GM18511 (cell line): ENCODE data around the gene KRTAP4-9.
"Not testable (repeated sequence)": the region's sequence is repeated elsewhere in the genome, so short reads cannot be mapped to it uniquely, and the experiment has no call there.

Experiments
- ATAC-seq: cut with Tn5 transposase; IDR thresholded peaks from one replicate; pipeline ENCODE4 v1.9.1; 2021; ENCODE audit warnings: mild to moderate bottlenecking, moderate library complexity; ENCODE audit not compliant: unreplicated experiment

KRTAP4-9 gene

DNA sequence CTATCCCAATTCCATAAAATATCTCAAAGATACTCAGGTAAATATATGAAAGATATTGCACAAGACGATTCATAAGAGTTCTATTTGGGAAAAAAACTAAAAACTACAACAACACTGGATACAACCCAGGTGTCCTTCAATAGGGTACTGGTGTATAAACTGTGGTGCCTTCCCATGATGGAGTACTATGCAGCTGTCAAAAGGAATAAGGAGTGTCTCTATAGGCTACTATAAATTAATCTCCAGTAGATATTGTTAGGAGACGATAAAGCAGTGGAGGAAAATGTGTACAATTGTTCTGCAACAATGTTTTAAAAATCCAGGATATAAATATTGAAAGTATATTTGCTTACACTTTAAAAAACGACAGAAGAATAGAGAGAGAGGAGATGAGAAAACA is 21.2 kb downstream of the KRTAP4-9 start:
- ATAC-seq: no peak

DNA sequence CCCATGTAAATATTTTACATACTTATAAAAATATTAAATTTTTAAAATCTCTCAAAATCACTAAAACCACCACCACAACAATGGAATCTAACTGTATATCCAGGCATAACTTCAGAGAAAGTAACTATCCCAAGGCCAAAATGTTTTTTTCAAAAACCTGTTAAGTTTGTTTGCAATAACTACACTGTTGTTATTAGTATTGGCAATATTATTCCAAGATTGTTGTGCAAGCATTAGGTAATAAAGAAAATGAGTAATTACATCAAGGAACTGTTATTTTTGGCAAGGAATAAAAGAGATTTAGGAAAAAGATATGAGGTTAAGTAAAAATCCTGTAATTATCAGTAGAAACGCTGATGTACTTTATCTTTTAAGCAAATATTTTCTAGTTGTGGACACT is 22.2 kb downstream of the KRTAP4-9 start:
- no peak for ATAC-seq

DNA sequence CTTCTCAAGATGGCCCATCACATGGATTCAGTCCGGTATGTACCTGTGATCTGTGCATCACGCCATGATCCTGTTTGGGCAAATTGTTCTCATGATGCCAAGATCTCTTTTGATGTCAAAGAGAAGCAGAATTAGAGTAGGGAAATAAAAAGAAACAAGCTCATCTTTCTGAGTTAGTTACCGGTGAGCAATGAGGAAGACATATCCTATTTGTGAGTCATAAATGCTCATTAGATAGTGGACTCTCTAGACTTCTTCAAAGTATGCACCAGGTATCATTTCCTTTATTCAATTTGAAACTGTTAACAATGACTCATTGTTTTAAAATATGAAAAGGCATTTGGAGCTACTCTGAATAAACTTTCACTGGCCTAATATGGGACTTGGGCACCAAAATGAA is 26.8 kb downstream of the KRTAP4-9 start:
- ATAC-seq: no peak

DNA sequence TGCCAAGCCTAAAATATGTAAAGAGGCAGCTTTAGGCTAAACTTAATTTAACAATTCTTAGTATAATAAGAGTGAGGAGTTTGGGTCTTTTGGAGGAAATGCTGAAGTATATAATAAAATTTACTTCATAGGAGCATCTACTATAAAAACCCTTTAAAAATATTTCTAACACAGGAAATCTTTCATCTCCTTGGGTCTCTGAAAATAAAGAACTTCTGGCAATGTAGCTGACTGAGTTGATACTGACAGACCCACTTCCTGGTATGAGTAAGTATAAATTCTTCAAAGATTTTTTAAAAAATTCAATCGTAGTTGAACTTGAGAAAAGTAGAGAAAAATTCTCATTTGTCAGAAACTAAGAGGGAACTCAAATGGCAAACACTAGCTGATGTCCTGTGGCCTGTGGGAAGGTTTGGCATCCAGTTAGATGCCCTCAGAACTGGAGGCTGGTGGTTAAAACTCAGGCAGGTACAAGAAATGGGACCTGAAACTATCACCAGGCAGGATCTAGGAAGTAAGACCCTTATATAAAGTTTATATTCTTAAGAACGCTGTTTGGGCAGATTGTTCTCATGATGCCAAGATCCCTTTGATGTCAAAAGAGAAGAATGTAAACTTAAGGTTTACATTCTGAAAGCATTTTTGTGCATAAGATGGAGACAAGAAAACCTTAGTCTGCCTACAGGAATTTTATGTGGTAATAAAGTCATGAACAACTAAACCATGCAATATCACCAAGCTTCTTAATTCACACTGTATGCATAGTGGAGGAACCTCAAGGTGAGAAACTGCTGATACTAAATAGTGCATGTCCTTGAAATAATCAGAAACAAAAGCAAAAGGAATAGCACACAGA is 28.9 kb downstream of the KRTAP4-9 start:
- no peak for ATAC-seq

DNA sequence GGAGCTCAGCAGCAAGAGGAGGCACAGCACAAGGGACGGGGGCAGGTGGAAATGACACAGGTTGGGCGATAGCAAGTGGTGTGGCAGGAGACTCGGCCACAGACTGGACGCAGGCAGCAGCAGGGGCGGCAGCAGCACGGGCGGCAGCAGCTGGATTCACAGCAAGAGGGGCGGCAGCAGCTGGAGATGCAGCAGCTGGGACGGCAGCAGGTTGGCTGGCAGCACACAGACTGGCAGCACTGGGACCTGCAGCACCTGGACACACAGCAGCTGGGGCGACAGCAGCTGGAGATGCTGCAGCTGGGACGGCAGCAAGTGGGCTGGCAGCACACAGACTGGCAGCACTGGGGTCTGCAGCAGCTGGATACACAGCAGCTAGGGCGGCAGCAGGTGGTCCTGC is 34.7 kb downstream of the KRTAP4-9 start:
- not testable (repeated sequence) for ATAC-seq

DNA sequence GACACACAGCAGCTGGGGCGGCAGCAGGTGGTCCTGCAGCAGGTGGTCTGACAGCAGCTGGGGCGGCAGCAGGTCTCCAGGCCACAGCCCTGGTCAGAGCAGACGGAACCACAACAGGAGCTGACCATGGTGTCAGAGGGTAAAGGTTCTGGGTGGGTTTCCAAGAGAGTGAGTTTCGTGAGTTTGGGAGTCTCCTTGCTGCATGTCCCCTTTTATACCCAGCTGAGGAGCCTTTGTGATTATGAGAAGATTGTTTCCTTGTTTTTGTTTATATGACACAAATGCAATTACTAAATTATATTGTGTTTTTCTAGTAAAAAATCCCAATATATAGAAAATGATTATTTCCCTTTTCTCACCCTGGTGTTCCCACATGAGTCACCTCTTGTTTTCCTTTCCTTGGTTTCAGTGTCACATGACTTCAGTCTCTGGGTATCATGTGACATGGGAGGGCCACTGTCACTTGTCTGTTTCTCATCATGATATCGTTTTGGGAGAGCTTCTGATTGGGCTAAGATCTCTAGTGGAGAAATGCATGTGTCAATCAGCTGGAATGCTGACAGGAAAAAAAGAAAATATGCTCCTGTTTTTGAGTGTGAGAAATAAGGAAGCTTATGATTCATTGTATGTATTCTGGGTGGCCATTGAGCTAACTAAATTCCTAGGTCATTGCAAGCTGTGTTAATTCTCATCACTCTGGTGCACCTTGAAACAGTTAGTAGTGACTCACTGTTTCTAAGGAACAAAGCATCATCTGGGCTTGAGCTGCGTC is 35.4 kb downstream of the KRTAP4-9 start, which contains the start of gene KRTAP4-6:
Gene KRTAP4-6, minus strand, starts transcription at position 185 of the 772 bp plus-strand sequence. Its CDS starts 57 bp downstream, at position 128.
- no peak for ATAC-seq

DNA sequence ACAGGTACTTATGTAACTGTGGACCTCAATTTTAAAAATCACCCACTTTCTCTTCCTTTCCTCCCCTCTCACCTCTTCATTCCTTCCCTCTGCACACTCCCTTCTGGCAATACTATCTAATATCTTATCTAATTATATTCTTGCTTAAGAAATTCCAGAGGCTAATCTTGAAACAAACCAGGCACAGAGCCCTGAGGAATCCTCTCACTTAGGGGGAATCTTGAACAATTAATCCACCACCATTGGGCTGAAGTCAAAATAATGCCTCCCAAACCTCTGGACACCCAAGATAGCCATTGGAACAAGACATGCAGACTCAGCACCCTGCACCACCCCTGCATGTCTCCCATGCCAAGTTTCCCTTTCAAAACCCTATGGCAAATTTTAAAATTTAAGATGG is 36.2 kb downstream of the KRTAP4-9 start:
- no peak for ATAC-seq

DNA sequence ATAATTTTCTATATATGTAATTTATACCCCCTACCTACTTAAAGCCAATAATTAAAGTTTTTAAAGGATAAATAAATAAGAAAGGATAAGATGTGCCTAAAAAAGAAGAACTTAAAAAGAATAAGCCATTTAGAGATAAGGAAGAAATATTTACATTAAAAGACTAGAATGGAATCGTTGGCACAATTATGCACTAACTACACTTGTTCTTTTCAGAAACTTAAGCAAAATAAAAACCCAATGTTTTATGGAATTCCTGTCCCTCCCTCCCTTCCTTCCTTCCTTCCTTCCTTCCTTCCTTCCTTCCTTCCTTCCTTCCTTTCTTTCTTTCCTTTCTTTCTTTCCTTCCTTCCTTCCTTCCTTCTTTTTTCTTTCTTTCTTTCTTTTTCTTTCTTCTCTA is 39.7 kb downstream of the KRTAP4-9 start:
- ATAC-seq: no peak

DNA sequence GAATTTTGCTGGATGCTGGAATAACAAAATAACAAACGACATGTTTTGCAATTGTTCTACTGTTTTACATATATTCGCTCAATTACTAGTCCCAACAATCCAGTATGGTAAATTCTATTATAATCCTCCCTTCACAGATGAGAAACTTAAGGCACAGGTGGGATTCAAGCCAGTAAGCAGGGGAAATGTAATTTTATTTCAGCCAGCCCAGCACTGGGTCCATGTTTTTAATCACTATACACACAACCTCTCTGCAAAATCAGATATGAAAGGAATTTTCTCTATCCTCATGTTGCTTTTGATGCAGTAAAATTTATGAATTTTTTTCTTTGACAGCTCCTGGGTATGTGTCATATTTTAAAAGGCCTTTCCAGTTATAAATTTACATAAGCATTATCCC is 40.1 kb downstream of the KRTAP4-9 start:
- no peak for ATAC-seq

DNA sequence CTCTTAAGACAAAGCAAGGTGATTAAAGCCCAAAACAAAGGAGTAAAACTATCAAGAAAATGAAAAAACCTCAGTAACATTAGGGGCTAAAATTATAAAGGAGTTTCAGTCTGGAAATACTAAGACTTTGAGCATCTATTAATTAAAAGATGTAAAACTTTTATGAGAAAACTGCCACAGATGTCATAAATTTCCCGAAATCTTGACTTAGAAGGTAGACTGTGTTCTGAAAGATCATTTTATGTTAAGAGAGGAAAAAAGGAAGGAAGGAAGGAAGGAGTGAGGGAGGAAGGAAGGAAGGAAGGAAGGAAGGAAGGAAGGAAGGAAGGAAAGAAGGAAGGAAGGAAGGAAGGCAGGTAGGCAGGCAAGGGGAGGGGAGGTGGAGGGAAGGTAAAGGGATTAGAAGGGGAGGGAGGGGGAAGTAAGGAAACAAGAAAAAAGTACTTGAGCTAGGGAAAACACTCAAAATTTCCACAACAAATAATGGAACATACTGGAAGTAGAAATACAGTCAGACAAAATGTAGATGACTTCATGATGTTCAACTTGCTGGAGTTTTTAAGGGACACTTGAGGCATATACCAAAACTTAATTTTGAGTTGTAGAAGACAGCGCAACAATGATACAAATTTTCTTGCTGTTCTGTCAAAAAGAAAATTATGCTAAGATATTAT is 42.5 kb downstream of the KRTAP4-9 start:
- ATAC-seq: no peak

DNA sequence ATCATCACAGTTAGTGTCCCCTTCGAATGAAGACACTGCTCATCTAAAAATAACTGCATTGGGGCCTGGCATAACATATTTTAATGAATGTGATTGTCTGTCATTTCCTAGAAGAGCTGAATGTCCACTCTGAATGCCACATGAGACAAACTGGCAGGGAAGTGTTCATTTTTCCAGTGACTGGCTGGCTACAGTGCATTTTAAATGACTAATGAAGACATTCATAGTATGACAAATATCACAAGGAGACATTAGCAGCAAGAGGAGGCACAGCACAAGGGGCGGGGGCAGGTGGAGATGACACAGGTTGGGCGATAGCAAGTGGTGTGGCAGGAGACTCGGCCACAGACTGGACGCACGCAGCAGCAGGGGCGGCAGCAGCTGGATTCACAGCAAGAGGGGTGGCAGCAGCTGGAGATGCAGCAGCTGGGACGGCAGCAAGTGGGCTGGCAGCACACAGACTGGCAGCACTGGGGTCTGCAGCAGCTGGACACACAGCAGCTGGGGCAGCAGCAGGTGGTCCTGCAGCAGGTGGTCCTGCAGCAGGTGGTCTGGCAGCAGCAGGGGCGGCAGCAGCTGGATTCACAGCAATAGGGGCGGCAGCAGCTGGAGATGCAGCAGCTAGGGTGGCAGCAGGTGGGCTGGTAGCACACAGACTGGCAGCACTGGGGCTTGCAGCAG is 43.9 kb downstream of the KRTAP4-9 start:
- ATAC-seq: not testable (repeated sequence)

DNA sequence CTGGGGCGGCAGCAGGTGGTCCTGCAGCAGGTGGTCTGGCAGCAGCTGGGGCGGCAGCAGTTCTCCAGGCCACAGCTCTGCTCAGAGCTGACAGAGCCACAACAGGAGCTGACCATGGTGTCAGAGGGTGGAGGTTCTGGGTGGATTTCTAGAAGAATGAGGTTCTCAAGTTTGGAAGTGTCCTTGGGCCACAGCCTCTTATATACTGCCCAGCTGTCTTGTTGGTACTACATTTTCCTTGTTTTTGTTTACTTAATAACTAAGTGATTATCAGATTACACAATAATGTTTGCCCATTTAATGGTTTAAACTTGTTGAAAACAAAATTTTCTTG is 44.4 kb downstream of the KRTAP4-9 start, which contains the start of gene KRTAP4-5:
Gene KRTAP4-5, minus strand, starts transcription at position 174 of the 334 bp plus-strand sequence. Its CDS starts 58 bp downstream, at position 116.
- no peak for ATAC-seq

DNA sequence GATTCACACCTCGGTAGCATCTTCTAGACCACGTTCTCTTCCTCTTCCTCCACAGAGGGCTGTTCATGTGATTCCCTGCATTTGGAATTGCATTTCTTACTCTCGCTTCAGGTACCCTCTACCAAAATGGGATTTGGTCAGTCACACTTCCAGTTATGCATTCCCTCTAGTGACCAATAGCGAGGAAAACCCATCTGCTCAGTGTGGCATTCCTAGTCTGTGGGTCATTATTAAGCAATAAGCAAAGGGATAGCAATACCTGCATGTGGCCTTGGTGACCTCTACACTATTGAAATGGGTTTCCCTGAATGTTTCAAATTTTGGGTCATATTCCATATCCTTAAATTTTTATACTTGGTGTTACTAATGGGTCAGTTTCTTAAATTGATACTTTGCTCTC is 44.8 kb downstream of the KRTAP4-9 start:
- no peak for ATAC-seq

DNA sequence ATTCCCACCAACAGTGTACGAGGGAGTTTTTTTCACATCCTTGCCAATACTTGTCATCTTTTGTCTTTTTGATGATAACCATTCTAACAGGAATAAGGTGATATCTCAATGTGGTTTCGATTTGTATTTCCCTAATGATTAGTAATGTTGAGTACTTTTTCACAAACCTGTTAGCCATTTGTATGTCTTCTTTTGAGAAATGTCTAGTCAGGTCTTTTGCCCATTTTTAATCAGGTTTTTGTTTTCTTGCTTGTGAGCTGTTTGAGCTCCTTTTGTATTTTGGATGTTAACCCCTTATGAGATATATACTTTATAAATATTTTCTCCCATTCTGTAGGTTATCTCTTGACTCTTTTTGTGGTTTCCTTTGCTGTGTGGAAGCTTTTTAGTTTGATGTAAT is 46.3 kb downstream of the KRTAP4-9 start:
- ATAC-seq: no peak

DNA sequence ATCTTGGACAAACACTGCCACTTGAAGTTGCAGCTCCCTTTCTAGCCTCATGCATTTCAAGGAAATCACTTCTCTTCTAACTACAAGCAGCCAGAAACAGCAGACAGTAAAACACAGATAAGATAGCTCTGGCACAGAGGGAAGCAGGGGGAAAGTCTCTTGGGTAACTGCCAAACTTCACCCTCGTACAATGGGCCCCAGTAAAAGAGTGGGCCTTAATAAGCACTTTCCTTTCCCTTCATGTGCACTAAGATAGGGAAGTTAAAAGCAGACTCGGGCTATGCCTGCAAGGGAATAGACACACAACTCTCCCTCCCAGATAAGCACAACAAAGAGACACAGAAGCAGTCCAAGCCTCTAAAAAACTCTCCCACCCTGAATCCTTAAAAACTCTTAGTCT is 48.7 kb downstream of the KRTAP4-9 start:
- ATAC-seq: no peak
